BJ (cell line): Measurements from ENCODE around the gene OMA1. TPM values are rescaled to one million over a fixed set of nuclear protein-coding genes. Genes with fewer than 3 reads are reported as not detected.
A peak's percentile ranks its signal among the peaks of the same experiment; 100 is the strongest.

Experiments
- CTCF ChIA-PET: fragments of 350-600 bp; formaldehyde crosslinking; extraction: SDS; loops from one replicate; lab custom pipeline; 2021; ENCODE audit warnings: antibody characterized with exemption, inconsistent platforms; lab: Yijun Ruan, JAX
- POLR2A ChIA-PET: fragments of 300-600 bp; sonication (Branson Sonifier 250); formaldehyde crosslinking; extraction: SDS; loops from one replicate; lab custom pipeline; 2021; ENCODE audit warnings: antibody characterized with exemption; lab: Charles Lee
- DNase-seq: peaks from one replicate; pipeline ENCODE4 v3.0.0-alpha.2; 2011; ENCODE audit warnings: low read depth
- H3K27me3 ChIP-seq: 2 replicates; pipeline ENCODE4 v1.6.0; 2011; ENCODE audit warnings: low read length; ENCODE audit not compliant: control insufficient read depth, insufficient read depth
- H3K36me3 ChIP-seq: 2 replicates; pipeline ENCODE4 v1.5.1; 2011; ENCODE audit warnings: low read length; ENCODE audit not compliant: control insufficient read depth, insufficient read depth
- H3K4me3 ChIP-seq: 2 replicates; pipeline ENCODE4 v1.5.1; 2011; ENCODE audit warnings: low read depth, mild to moderate bottlenecking, control low read depth, low read length
- polyA plus RNA-seq: library from polyadenylated mRNA; depleted of rRNA; stranded (reverse); fragments of >200 nt; gene quantifications from 2 replicates; pipeline ENCODE4 v1.2.3, GENCODE V29; 2011
- TF ChIP-seq, protein P1 (sequence below): IDR thresholded peaks from 2 replicates; pipeline ENCODE4 v1.5.1; 2011; ENCODE audit warnings: low read depth, mild to moderate bottlenecking, control low read depth, inconsistent platforms, low read length, moderate library complexity; ENCODE audit not compliant: insufficient read depth

OMA1 gene
- polyA plus RNA-seq, 1 experiment, result 8.4 TPM

DNA sequence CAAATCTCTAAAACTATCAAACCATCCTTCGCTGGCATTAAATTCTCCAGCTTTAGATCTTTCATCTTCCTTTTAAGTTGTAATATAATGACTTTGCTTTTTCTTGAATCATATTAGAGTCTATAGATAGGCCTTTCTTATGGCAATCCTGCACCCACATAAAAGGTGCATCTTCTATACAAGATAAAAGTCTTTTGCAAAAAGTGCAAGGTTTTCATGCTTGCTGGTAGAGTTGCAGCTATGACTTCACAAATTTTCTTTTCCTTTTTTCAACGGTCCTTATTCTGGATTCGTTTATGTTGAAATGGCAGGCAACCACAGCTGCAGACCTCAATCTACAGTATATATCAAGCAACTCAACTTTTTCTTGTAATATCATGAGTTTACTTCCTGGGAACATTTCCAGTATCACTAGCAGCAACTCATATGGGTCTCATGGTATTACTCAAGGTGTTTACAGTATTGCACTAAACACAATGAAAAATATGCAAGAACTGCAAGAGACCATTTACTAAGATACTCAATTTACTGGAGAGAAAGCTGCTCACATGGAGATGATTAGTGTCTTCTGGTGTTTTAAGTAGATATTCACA lies 22.1 kb downstream of the OMA1 start:
- H3K27me3 ChIP-seq, result no peaks in the 10 kb centered on the region
- no peak overlapping the region for H3K4me3 ChIP-seq
- CTCF ChIA-PET, result interaction anchor here (0.9 to 2.9 kb wide), 4 partner anchors 9 to 128 kb away, joined by 3 to 19 read pairs (median 4); partner anchors contain the start of gene OMA1
- TF ChIP-seq, protein P1, sequence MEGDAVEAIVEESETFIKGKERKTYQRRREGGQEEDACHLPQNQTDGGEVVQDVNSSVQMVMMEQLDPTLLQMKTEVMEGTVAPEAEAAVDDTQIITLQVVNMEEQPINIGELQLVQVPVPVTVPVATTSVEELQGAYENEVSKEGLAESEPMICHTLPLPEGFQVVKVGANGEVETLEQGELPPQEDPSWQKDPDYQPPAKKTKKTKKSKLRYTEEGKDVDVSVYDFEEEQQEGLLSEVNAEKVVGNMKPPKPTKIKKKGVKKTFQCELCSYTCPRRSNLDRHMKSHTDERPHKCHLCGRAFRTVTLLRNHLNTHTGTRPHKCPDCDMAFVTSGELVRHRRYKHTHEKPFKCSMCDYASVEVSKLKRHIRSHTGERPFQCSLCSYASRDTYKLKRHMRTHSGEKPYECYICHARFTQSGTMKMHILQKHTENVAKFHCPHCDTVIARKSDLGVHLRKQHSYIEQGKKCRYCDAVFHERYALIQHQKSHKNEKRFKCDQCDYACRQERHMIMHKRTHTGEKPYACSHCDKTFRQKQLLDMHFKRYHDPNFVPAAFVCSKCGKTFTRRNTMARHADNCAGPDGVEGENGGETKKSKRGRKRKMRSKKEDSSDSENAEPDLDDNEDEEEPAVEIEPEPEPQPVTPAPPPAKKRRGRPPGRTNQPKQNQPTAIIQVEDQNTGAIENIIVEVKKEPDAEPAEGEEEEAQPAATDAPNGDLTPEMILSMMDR, result no peak
- POLR2A ChIA-PET, result no interaction called here
- peak; percentile 15 for DNase-seq
- H3K36me3 ChIP-seq, result no peaks in the 10 kb centered on the region

DNA sequence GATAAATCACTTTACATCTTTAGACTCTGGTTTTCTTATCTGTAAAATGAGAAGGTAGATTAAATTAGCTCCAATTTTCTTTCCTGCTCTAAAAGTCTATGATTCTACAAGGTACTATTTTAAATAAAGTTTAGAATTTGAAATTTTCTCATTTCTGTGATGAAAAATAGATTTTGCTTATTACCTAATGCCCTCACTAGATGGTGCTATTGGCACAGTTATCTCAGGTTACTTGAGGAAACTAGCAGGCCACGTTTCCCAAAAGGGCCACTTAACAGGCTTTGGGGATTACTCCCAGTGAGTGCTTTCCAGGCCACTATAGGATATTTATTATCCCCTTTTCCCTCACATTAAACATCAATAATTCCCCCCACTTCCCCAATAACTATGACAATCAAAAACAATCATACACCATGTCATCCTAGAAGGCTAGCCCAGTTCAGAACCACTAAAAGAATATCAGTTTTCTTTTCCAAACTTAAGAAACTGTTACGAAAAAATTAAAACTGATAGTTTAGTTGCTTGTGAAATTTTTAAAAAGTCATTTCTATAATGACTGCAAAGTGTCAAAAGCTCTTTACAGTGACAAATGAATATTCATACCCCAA lies 30.6 kb downstream of the OMA1 start:
- peak; percentile 10 for DNase-seq
- CTCF ChIA-PET, result interaction anchor here (0.6 to 7.1 kb wide), 27 partner anchors 9 to 310 kb away, joined by 3 to 67 read pairs (median 4); partner anchors contain the start of gene OMA1
- POLR2A ChIA-PET, result no interaction called here
- Histone ChIP-seq H3K36me3 (no peaks in the 10 kb centered on the region; the same call in 1 of the 2 replicates), H3K27me3 (no peaks in the 10 kb centered on the region), H3K4me3 (no peak overlapping the region)
- TF ChIP-seq, protein P1, result peak; percentile 62

DNA sequence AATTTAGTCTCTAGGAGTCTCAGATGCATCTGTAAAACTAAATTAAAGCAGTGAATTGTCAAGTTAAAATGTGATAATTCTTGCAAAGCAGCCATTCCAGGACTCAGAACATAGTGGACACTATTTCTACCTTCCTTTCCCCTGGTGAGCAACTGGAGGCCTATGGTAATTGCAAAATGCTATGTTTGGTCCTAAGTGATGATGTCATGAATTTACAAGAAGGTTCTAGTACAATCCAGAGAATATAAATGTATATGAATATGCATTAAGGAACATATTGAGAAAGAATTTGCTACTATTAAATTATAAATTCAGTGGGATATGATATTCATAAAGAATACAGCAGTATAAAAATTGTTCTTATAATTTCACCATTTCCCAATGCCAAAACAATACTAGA lies 32.6 kb downstream of the OMA1 start:
- TF ChIP-seq, protein P1, result no peak
- DNase-seq, result no peak
- no peaks in the 10 kb centered on the region; the same call in 1 of the 2 replicates for H3K36me3 ChIP-seq
- H3K4me3 ChIP-seq, result no peak overlapping the region
- ChIA-PET CTCF (interaction anchor here (2.2 to 7.1 kb wide), 3 partner anchors 25 to 139 kb away, joined by 11 to 67 read pairs (median 48); partner anchors contain the start of gene OMA1), POLR2A (no interaction called here)
- no peaks in the 10 kb centered on the region for H3K27me3 ChIP-seq

DNA sequence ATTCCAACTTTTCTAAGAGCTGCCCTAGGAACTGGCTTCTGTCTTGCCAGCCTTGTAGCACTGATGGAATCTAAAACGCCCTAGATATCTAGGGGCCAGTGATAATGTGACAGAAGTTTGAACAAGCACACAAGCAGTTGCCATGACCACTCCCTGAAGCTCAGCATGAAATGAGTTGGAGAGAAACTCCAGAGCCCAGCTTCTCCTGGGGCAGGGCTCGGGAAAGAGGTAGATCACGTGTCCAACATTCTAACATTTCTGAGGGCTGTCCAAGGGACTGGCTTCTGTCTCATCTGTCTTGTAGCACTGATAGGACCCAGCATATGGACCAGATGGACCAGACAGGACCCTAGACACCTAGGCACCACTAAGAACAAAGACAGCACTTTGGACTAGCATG lies 37.9 kb downstream of the OMA1 start:
- ChIA-PET CTCF (interaction anchor here (1.2 kb wide), 1 partner anchor 98 kb away, joined by 3 read pairs; no protein-coding TSS in a partner anchor), POLR2A (no interaction called here)
- Histone ChIP-seq H3K27me3 (no peaks in the 10 kb centered on the region), H3K36me3 (peaks cover 1% of the 10 kb centered on the region), H3K4me3 (no peak overlapping the region)
- TF ChIP-seq, protein P1, result no peak
- DNase-seq, result no peak

DNA sequence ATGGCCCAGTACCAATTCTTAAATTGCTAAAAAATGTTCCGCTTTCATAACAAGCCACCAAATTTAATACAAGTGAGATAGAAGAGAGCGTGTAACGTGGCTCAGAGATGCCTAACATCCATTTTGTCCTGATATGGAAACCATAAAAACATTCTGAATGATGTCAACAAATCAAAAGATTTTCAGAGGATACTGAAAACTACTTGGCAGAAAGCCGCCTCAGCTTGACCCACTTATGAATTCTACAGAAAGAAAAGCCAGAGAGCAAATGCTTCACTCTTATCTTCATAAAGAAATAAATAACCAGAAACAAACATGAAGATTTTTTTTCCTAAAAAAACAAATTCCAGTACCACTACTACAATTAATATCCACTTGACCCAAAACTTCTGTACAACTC lies 41.2 kb downstream of the OMA1 start:
- DNase-seq, result no peak
- CTCF ChIA-PET, result interaction anchor here (0.8 to 1.2 kb wide), 2 partner anchors 10 to 137 kb away, joined by 3 to 5 read pairs; no protein-coding TSS in a partner anchor
- no peak overlapping the region for H3K4me3 ChIP-seq
- POLR2A ChIA-PET, result no interaction called here
- H3K27me3 ChIP-seq, result no peaks in the 10 kb centered on the region
- H3K36me3 ChIP-seq, result peaks cover 1% of the 10 kb centered on the region
- TF ChIP-seq, protein P1, result no peak
